Lower leg skin (tissue), 3 donors: Measurements from ENCODE around the gene ASB4.
"Not testable (repeated sequence)": the region's sequence is repeated elsewhere in the genome, so short reads cannot be mapped to it uniquely, and the experiment has no call there.

Source experiments
- CTCF ChIP-seq, 3 donors: fragments of 450-650 bp; IDR thresholded peaks; one replicate each; pipeline ENCODE4 v1.5.1; 2016; ENCODE audit warnings: antibody characterized with exemption in 3 of 3, mild to moderate bottlenecking in 3 of 3, moderate library complexity in 2 of 3
- POLR2A ChIP-seq, 2 donors: fragments of 450-650 bp; IDR thresholded peaks; one replicate each; pipeline ENCODE4 v1.6.1; 2016 to 2017; ENCODE audit warnings: antibody characterized with exemption in 2 of 2, mild to moderate bottlenecking in 1 of 2, moderate library complexity in 1 of 2

GRCh38 chr7:95504132-95504588 is 18.4 kb downstream of the ASB4 start:
- TF ChIP-seq CTCF, POLR2A (IDR thresholded peaks at IDR 0.05): not testable (repeated sequence)
